Tibial nerve (tissue), 3 donors: ENCODE results near the gene CNIH3.

Experiments used
- POLR2A ChIP-seq, 2 donors: fragments of 450-650 bp; IDR thresholded peaks; one replicate each; pipeline ENCODE4 v1.6.1; 2017; ENCODE audit warnings: antibody characterized with exemption in 2 of 2, mild to moderate bottlenecking in 2 of 2, moderate library complexity in 2 of 2
- TF ChIP-seq, protein P1 (sequence below), 5 experiments: fragments of 200-600 bp in 3 of 5; fragments of 450-650 bp in 2 of 5; sonication (generic) in 3 of 5; IDR thresholded peaks; one replicate each; pipeline ENCODE4 v1.5.1; 2016 to 2019; ENCODE audit warnings: antibody characterized with exemption in 5 of 5, mild to moderate bottlenecking in 3 of 5, moderate library complexity in 2 of 5

DNA sequence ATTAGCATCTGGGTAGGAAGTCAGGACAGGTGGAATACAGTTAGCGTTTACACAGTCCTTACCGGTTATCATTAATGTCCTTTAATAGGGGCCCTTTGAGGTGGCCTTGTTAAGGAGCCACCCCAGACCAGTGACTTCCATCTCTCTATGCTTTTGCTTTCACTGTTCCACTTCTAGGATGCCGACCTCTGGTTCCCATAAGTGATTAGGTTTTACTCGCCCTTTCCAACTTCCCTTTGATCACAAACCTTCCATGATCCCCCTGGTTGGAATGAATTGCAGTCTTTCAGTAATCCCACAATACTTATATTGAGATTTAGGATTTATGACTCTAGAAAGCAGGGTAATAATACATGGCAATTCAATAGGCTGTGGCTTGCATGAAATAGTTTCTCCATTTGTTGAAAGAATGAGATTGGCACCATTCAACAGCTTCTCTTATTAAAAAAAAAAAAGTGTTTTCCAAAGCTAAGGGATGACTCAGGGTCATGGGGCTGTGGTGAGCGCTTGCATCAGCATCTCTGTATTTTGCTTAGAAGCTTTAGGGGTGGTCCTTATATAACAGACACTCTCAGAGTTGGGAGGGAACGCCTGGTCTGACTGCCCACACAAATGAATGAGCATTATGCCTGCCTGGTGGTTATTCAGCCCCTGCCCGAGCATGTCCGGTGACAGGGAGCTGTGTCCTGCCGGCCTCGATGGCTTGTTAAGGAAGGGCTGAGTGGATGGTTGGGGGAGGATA, 110.5 kb downstream of the CNIH3 start:
- TF ChIP-seq, protein P1, sequence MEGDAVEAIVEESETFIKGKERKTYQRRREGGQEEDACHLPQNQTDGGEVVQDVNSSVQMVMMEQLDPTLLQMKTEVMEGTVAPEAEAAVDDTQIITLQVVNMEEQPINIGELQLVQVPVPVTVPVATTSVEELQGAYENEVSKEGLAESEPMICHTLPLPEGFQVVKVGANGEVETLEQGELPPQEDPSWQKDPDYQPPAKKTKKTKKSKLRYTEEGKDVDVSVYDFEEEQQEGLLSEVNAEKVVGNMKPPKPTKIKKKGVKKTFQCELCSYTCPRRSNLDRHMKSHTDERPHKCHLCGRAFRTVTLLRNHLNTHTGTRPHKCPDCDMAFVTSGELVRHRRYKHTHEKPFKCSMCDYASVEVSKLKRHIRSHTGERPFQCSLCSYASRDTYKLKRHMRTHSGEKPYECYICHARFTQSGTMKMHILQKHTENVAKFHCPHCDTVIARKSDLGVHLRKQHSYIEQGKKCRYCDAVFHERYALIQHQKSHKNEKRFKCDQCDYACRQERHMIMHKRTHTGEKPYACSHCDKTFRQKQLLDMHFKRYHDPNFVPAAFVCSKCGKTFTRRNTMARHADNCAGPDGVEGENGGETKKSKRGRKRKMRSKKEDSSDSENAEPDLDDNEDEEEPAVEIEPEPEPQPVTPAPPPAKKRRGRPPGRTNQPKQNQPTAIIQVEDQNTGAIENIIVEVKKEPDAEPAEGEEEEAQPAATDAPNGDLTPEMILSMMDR (IDR thresholded peaks at IDR 0.05): no peak
- no peak for TF ChIP-seq POLR2A (IDR thresholded peaks at IDR 0.05)
